ENCODE measurements around the gene TTC28.

Gene TTC28

DNA sequence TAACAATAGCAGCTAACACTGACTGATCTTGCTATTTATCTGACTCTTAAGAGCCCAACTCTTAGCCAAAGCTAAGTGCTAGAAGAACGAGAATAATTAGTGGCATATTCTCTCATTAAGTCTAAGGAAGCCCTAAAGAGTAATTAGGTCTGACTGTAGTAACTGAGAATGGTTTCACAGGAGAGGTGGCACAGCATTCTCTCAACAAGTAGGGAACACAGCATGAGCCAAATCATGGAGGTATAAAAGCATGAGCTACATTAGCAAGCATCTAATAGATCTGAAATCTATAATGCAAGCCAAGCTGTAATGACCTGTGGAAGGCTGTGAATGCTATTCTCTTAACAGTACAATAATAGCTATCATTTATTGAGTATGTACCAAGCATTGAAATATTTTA, 230.6 kb downstream of the TTC28 start:
- FAIRE-seq (no peak), DNase-seq (ENCODE audit: insufficient read length, low spot score) (no peak)

DNA sequence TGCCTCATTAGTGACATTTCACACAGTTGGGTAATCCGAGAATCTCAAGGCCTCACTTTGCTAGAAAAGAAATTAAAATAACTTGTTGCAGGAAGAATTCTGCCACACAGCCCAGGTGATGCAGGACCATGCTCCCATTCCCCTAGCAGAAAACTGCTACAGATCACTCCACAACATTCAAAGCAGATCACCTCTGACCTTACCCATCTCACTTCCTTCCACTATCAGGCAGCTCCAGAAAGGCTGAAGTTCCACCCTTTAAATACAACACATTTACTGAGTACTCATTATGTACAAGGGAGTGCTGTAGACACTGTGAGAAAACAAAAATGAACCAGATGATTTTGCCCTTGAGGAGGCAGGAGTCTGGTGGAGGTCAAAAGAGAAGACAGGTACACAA, 231.0 kb downstream of the TTC28 start:
- no peak for DNase-seq (ENCODE audit: insufficient read length, low spot score)
- FAIRE-seq, result no peak

DNA sequence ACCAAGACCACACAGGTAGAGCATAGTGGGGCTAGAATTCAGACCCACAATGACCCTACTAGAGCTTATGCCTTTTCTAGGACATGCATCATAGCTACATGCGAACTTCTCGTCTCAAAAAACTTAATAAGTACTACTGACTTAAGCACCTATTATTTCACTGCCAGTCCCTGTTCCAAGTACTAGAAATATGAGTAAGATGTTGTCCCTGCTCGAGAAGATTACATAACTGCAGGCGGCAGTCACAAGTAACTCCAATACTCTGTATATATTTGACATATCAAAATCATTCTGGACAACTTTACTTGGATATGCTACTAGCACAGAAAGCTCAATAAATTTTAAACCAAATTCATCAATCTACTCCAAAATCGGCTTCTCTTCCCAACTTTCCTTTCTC, 235.0 kb downstream of the TTC28 start:
- FAIRE-seq, result no peak

DNA sequence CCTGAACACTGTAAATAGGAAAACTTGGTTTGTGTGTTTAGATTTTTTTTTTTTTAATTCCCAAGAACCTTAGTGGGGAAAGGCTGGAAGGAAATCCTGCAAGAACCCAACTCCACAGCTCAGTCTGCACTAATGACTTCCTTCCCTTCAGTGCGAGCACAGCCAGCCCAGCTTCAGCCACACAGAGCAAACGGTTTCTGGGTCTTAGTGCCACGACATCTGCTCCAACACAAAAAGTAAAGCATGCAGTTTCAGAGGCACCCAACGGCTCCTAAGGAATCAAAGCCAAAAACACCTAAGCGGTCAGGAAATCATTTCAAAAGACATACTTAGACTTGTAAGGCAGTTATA, 236.1 kb downstream of the TTC28 start:
- DNase-seq (ENCODE audit: insufficient read length, low spot score) (peak; percentile 46), FAIRE-seq (no peak)

More for the DNA sequence above, 235.0 kb downstream of the TTC28 start:
- no peak for DNase-seq (ENCODE audit: insufficient read length, low spot score)

DNA sequence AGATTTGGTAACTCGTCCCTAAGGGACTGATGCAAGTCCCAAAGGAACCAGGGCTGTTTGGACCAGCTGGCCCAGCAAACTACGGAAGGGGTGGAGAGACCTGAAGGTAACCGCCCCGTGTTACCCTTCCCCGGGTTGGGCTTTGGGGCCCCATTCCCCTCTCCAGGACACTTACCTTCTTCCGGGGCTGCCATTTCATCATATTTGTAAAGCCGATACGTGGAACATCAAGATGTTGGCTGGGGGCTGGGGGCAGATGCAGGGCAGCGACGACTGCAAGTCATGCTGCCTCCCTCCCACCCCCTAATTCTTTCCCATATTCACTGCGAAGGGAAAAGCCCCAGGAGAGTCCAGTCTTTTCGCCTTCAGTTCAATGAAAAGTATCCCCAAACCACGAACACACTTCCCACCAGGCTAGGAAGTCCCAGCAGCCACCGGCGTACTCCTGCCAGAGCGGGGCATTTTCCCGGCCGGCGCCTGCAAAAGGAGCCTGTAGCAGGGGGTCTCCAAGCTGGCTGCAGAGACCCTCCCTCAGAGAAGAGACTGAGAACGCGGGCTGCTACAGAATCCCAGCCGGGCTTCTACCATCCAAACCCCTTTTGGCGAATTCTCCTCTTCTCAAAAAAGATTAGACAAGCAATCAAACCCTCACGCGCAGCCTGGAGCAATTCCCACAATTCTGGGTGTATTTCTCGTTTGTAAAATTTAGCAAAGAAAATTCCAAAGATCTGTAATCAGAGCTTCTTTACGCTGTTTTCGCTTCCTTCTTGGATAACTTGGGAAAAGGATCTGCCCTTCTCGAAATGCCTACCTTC, 236.7 kb downstream of the TTC28 start:
- DNase-seq (ENCODE audit: insufficient read length, low spot score), result peak; percentile 12
- no peak for FAIRE-seq

DNA sequence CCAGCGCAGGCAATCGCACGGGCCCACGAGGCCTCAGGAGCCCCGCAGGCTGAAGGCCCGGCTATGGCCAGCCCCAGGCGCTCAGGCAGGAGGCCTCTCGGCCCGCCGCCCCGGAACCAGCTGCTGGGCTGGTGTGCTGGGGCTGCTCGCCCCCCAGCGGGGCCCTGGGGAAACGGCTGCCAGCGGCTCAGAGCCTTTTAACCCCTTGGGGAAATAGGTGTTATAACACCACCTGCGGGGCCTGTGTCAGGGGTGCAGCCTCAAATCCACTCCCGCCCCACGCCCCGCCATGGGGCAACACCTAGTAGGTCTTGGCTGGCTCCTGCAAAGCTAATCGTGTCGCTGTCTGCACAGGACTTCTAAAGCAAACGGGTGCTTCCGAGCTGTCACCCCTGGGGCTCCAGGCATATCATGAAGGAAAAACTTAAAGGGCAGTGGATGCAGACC, 237.4 kb downstream of the TTC28 start:
- DNase-seq (ENCODE audit: insufficient read length, low spot score), result peak; percentile 62
- no peak for FAIRE-seq

DNA sequence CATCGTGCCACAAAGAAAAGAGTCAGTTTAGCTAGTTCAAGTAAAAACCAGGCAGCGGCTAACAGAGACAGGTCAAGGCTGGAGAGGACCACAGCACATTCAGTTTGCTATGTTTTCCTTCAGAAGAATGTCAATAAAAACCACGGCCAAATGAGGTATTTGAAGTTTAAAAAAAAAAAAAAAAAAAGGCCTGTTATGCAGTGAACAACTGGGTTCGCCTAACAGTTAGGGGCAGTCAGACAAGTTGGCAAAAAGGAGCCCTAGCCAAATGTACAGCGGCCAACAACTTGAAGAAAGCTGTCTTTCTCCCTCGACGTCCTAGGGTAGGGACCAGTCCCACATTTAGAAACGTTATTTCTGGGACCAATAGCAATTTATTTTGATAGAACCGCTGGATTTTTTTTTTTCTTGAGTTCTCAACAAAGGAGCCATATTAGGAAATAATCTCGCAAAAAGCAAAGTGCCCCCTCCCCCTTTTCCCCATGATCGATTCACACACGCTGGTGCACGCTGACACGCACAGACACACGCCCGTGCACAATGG, 237.8 kb downstream of the TTC28 start:
- FAIRE-seq, result no peak
- DNase-seq (ENCODE audit: insufficient read length, low spot score), result no peak

DNA sequence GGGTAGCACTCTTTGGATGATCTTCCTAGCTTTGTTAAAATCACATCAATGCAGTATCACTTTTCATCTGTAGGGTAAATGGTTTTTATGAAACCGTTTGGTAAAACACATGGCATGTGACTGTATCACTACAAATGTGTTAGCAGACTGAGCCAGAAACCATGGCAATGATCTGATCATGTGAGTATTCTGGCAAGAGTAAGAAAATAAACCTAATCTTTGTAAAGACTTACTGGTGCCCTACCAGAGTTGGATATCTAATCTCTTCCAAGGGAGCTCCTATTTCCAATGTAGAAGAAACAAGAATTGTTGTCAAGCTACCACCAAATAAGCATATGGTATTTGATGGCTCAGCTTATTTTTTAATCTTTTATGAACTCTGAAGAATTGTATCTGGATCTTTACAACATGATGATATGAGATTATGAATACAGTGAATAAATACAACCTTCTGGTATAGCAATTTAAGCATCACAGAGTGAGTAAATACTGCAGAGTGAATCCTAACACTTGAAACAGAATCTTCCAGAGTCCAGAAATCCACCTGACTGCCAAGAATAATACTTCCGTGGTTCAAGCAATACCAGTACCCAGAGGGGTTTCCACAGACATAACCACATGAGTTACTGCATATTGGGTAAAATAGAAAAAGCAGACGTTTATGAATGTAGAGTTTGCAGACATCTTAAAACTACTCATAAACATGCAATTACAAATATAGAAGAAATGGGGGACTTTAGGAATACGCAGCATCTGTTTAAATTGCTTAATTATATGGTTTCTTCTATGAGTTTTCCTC, 238.8 kb downstream of the TTC28 start:
- FAIRE-seq (no peak), DNase-seq (ENCODE audit: insufficient read length, low spot score) (no peak)

DNA sequence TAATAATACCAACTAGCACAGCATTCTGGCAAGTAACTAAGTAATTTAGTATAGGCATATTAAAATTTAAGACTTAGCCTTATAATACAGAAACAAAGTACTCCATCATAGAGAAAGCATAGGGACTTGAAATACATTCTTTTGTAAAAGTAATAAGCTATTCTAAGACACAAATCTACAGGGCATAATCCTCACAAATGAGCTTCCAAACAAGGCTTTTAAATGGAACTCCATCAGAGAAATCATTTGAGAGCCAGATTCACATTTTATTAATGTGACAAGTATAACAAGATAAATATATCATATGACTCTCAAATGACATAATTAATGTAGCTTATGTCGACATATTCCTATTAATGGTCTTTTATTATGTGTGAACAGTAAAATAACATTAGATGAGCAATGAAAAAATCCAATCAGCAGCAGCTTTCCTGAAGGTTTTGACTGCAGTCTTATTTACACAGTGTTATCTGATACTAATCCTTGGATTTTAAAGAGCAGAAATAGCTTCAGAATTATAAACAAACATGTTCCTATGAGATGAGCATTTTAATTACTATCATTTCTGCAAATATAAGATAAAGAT, 241.4 kb downstream of the TTC28 start:
- no peak for FAIRE-seq
- DNase-seq (ENCODE audit: insufficient read length, low spot score), result no peak

DNA sequence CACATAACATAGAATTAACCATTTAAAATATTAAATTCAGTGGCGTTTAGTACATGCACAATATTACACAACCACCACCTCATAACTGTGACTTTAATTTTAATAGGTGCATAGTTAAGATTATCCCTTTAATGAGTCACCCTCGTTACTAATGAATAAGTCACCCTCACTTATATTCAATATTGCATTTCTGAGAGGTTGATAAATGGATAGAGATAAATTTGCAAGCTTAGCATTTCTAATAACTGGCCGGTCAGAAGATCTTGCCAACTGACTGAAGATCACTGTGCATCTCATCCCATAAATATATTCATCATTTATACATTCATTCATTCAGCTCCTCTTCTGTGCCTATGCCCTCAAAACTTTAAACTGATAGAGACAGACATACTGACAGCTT, 243.7 kb downstream of the TTC28 start:
- DNase-seq (ENCODE audit: insufficient read length, low spot score), result no peak
- no peak for FAIRE-seq

DNA sequence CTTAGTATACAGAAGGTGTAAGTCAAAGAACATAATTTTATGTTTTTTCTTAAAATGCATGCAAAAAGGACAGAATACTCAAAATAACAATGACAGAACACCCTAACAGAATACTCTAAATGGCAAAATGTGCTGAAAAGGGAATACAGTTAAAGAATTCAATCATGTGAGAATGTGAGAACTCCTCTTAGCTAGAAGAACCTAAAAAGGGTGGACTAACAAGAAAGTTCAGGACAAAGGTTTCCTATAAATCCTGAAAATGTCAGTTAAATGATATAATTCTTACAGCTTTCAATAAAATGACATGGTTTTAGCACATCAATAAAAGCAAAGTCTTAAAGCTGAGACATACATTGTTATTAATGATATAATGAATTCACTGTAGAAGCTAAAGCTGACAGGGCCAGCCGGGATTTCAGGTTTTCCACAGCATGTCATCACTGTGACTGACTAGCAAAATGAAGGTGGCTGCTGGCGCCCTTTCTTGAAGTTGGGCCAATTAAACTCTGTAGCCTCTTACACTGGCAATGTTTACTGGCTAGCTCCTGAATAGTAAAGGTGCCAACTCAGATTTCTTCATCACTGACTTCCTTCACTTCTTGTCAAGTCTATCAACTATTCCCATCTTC, 244.4 kb downstream of the TTC28 start:
- FAIRE-seq, result no peak
- no peak for DNase-seq (ENCODE audit: insufficient read length, low spot score)

DNA sequence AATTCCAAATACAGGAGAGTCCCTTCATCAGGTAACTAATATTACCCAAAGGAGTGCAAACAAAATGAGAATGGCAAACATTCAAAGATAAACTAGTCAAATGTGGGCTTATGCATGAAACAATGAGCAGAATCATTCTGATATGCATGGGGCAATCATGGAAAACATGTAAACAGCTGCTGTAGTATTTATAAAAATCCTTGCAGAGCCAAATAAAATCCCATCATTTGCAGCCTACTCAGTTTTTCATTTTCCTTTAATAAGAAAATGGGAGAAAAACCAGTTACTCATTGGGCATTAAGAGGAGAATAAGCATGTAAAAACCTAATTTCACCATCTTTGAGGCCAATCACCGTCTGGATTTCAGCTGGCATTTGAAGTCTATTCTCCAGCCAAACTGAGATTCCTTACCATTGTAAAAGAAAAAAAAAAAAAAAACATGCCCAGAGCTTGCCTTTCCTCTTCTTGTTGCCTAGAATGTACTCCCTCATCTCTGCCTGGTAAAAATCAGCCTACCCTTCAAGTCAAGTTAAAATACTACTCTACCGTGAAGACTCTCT, 249.1 kb downstream of the TTC28 start:
- FAIRE-seq (no peak), DNase-seq (ENCODE audit: insufficient read length, low spot score) (no peak)

DNA sequence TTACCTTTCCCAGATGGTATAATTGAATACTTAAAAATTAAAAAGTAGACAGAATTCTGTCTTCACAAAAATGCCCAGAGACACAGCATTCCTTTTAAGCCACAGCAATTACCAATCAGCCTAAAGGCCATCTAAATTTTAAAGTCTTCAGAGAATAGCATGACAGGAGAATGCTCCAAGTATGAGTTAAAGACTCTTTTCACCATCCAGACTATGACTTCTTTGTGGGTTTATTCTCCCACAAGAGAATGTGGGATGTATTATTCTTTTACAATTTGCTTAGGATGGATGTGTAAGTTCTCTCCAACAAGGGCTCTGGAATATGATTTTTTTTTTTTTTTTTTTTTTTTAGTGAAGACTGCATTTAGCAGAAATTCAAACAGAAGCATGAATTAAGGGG, 249.9 kb downstream of the TTC28 start:
- DNase-seq (ENCODE audit: insufficient read length, low spot score) (no peak), FAIRE-seq (no peak)

DNA sequence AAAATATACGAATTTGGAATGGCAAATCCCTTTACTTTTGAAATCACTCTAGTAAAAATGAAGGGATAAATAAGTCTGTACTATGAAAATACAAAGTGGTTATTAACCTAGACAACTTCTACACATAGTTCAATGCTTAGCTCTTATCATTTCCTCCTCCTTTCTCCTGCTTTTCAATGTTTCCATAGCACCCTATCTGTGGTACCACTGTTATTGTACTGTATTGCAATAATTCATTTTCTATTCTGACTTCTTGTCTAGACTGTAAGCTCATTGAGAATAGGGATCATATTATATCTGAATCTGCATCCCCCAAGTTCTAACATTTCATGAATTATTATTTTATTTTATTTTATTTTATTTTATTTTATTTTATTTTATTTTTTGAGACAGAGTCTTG, 251.4 kb downstream of the TTC28 start:
- FAIRE-seq (no peak), DNase-seq (ENCODE audit: insufficient read length, low spot score) (no peak)

DNA sequence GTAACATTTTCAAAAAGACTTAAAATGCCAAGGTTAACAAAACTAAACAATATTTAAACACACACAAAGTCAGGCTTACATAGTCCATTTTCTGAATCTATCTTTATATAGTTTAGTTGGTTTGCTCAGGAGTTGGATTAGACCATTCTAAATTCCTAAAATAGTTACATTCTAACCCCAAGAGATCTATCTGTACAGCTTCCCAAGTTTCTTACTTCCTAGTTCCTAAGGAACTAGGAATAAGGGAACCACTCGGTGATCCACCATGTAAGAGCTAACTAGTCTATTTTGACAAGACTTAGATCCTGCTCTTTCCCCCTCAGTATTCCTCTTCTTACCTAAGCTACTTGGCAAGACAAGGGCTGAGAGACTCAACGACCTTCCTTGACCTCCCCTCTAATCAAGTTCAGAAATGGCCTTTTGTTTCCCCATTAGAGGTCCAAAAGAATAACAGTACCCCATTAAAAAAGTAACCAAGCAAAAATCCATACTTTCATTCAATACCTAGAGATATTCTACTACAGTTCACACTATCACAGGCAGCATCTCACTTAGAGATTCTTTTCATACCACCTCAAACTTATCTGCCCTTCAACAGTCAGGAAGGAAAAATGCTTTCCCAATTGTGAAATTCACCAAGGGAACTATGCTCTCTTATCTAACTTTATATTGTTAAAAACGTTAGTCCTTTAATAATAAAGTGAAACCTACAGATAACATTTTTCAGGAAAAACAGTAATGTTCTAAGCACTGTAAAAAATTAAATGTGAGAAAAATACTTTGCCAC, 253.1 kb downstream of the TTC28 start:
- DNase-seq (ENCODE audit: insufficient read length, low spot score) (peak; percentile 5), FAIRE-seq (no peak)

DNA sequence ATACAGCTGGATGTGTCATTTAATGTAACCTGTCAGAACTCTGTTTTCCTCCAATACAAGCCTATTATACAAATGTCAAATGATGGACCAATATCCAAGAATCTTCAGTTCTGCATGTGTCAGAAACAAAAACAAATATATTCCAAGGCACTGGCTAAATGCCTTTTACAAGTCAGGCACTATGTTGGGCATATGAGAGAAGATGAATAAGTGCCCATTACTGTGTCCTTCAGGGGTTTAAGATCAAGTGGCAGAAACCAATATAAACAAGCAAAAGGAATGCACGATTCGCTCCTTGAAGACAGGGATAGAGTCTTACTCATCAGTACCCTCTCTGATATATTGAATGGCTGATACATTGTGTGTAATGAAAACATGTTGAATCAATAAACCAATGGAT, 254.4 kb downstream of the TTC28 start:
- FAIRE-seq, result no peak
- no peak for DNase-seq (ENCODE audit: insufficient read length, low spot score)

DNA sequence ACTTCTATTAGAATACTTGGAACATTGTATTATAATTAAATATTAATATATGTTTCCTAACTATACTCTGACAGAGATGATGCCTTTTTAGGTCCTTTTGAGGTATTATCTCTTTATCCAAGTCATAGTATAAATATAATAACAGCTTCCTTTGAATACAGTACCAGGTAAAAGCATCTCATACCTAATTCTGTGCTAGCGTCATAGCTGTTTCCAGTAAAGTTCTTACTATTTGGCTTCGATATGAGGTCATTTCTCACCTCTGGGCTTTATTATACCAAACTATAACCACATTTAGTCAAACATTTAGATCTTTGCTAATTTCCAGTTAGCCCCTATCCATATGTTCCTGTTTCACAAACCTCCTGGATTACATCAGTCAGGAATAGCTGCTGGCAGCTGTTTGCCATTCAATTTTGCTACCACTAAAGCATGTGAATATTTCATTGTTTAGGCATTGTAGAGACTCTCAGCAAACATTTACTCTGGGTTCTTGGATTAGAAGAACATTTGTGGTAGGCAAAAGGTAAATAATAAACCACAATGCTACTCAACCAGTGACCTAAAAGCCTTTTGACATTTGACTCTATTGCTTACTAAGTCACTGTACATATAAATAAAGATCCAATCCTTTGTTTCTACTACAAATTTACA, 255.1 kb downstream of the TTC28 start:
- DNase-seq (ENCODE audit: insufficient read length, low spot score) (no peak), FAIRE-seq (no peak)

DNA sequence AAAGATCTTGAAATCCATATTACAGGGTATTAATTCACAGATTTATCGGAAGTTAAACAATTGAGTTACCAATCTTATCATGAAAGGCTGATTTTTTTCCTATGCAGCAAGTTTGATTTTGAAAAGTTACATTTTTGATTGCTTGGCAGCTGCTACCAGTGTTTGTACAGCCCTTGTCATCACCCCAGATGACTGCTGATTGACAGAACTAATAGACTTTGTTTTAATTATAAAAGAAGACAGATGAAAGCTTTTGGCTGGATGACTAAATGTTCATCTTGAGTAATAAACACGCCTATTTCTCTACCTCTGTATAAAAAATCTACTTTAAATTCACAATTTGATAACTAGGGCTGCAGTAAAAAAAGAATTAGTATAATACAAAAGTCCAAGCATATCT, 259.7 kb downstream of the TTC28 start:
- FAIRE-seq (no peak), DNase-seq (ENCODE audit: insufficient read length, low spot score) (no peak)

DNA sequence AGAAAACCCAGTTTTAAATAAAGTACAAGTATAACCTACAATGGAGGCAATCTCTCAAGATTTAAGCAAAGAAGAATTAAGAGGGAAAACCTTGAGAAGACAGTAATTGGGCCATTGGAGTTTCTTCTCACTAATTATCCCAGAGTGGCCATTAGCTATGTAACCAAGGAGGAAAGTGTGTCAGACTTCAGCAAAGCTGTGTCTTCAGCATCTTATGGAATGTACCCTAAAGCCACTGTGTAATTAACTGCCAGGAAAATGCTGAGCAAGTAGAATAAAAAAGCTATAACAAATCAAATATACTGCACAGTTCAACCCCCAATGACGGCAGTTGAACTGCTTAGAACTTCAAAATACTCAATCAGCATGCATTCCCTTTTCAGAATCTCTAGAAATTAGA, 261.6 kb downstream of the TTC28 start:
- DNase-seq (ENCODE audit: insufficient read length, low spot score), result no peak
- no peak for FAIRE-seq
